ENCODE measurements around the gene SYNPO2. TPM values are rescaled to one million over a fixed set of nuclear protein-coding genes. Genes with fewer than 3 reads are reported as not detected.

SYNPO2 gene
- total and polyA plus RNA-seq, 10 of the 15 experiments (the other 5 are each of a cell fraction or from before 2014, with no cell fraction given) = 0.04 to 0.34 (median 0.28) TPM

GRCh38 chr4:118964891-118965411 lies 76.3 kb downstream of the SYNPO2 start (continued):
- TF ChIP-seq SKIL (IDR thresholded peaks at IDR 0.05; ENCODE audit: low read depth, poor library complexity, severe bottlenecking) = no peak
- TF ChIP-seq CHD2 (IDR thresholded peaks at IDR 0.05; ENCODE audit: borderline replicate concordance, low read depth, low read length) = no peak
- TF ChIP-seq, protein P1, sequence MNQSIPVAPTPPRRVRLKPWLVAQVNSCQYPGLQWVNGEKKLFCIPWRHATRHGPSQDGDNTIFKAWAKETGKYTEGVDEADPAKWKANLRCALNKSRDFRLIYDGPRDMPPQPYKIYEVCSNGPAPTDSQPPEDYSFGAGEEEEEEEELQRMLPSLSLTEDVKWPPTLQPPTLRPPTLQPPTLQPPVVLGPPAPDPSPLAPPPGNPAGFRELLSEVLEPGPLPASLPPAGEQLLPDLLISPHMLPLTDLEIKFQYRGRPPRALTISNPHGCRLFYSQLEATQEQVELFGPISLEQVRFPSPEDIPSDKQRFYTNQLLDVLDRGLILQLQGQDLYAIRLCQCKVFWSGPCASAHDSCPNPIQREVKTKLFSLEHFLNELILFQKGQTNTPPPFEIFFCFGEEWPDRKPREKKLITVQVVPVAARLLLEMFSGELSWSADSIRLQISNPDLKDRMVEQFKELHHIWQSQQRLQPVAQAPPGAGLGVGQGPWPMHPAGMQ (IDR thresholded peaks at IDR 0.05; ENCODE audit: borderline replicate concordance) = no peak
- TF ChIP-seq NFIC (IDR thresholded peaks at IDR 0.05; ENCODE audit: low read depth, low read length) = no peak
- TF ChIP-seq, protein P2, sequence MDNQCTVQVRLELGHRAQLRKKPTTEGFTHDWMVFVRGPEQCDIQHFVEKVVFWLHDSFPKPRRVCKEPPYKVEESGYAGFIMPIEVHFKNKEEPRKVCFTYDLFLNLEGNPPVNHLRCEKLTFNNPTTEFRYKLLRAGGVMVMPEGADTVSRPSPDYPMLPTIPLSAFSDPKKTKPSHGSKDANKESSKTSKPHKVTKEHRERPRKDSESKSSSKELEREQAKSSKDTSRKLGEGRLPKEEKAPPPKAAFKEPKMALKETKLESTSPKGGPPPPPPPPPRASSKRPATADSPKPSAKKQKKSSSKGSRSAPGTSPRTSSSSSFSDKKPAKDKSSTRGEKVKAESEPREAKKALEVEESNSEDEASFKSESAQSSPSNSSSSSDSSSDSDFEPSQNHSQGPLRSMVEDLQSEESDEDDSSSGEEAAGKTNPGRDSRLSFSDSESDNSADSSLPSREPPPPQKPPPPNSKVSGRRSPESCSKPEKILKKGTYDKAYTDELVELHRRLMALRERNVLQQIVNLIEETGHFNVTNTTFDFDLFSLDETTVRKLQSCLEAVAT (IDR thresholded peaks at IDR 0.05) = no peak
- no peak for TF ChIP-seq E2F4 (IDR thresholded peaks at IDR 0.05; ENCODE audit: low read depth, low read length)
- TF ChIP-seq RELA (IDR thresholded peaks at IDR 0.05; ENCODE audit: borderline replicate concordance, partially characterized antibody) = no peak
- no peak for TF ChIP-seq LARP7 (IDR thresholded peaks at IDR 0.05)
- no peak for TF ChIP-seq KLF5 (IDR thresholded peaks at IDR 0.05; ENCODE audit: partially characterized antibody)
- TF ChIP-seq, protein P3, sequence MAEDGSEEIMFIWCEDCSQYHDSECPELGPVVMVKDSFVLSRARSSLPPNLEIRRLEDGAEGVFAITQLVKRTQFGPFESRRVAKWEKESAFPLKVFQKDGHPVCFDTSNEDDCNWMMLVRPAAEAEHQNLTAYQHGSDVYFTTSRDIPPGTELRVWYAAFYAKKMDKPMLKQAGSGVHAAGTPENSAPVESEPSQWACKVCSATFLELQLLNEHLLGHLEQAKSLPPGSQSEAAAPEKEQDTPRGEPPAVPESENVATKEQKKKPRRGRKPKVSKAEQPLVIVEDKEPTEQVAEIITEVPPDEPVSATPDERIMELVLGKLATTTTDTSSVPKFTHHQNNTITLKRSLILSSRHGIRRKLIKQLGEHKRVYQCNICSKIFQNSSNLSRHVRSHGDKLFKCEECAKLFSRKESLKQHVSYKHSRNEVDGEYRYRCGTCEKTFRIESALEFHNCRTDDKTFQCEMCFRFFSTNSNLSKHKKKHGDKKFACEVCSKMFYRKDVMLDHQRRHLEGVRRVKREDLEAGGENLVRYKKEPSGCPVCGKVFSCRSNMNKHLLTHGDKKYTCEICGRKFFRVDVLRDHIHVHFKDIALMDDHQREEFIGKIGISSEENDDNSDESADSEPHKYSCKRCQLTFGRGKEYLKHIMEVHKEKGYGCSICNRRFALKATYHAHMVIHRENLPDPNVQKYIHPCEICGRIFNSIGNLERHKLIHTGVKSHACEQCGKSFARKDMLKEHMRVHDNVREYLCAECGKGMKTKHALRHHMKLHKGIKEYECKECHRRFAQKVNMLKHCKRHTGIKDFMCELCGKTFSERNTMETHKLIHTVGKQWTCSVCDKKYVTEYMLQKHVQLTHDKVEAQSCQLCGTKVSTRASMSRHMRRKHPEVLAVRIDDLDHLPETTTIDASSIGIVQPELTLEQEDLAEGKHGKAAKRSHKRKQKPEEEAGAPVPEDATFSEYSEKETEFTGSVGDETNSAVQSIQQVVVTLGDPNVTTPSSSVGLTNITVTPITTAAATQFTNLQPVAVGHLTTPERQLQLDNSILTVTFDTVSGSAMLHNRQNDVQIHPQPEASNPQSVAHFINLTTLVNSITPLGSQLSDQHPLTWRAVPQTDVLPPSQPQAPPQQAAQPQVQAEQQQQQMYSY (CRISPR knock-in tag; IDR thresholded peaks at IDR 0.05) = no peak
- no peak for TF ChIP-seq ZNF622 (IDR thresholded peaks at IDR 0.05)

All from GM12878 (cell line).